OCI-LY1 (cell line): ENCODE measurements around the gene SLC35F3.

Experiments used
- H2AFZ ChIP-seq: fragments of 200-600 bp; sonication (generic), shearing (Covaris generic); 2 replicates; pipeline ENCODE4 v1.6.0; 2014; ENCODE audit warnings: antibody characterized with exemption, mild to moderate bottlenecking, low read length
- H3F3A ChIP-seq: fragments of 200-600 bp; sonication (generic), shearing (Covaris generic); 2 replicates; pipeline ENCODE4 v1.6.0; 2014; ENCODE audit warnings: mild to moderate bottlenecking, antibody characterized with exemption, low read length, moderate library complexity; ENCODE audit not compliant: insufficient read depth
- H3K27ac ChIP-seq: fragments of 200-600 bp; sonication (generic); 2 replicates; pipeline ENCODE4 v1.5.1; 2014; ENCODE audit warnings: low read length, mixed run types, mild to moderate bottlenecking, low read depth; ENCODE audit not compliant: poor library complexity, severe bottlenecking
- H3K27me3 ChIP-seq: fragments of 200-600 bp; sonication (generic); 2 replicates; pipeline ENCODE4 v1.6.0; 2014; ENCODE audit warnings: antibody characterized with exemption, mild to moderate bottlenecking, low read length, moderate library complexity; ENCODE audit not compliant: insufficient read depth
- H3K36me3 ChIP-seq: fragments of 200-600 bp; sonication (generic); 2 replicates; pipeline ENCODE4 v1.6.1; 2014; ENCODE audit warnings: mild to moderate bottlenecking, antibody characterized with exemption, low read length, moderate library complexity, mixed read lengths; ENCODE audit not compliant: insufficient read depth
- H3K4me1 ChIP-seq: fragments of 200-600 bp; sonication (generic); 2 replicates; pipeline ENCODE4 v1.5.1; 2014; ENCODE audit warnings: mild to moderate bottlenecking, low read length, moderate library complexity; ENCODE audit not compliant: insufficient read depth, severe bottlenecking
- H3K4me2 ChIP-seq: fragments of 200-600 bp; sonication (generic), shearing (Covaris generic); 2 replicates; pipeline ENCODE4 v1.6.1; 2014; ENCODE audit warnings: low read length
- H3K4me3 ChIP-seq: fragments of 200-600 bp; sonication (generic); 2 replicates; pipeline ENCODE4 v1.5.1; 2014; ENCODE audit warnings: low read length, low read depth, mild to moderate bottlenecking, mixed read lengths; ENCODE audit not compliant: poor library complexity, severe bottlenecking
- H3K79me2 ChIP-seq: fragments of 200-600 bp; shearing (Covaris generic); 2 replicates; pipeline ENCODE4 v1.6.1; 2016; ENCODE audit warnings: mixed run types, low read length, mixed read lengths; ENCODE audit not compliant: insufficient read depth
- H3K9ac ChIP-seq: fragments of 200-600 bp; sonication (generic), shearing (Covaris generic); 2 replicates; pipeline ENCODE4 v1.6.1; 2014; ENCODE audit warnings: mild to moderate bottlenecking, low read length, mixed read lengths
- H3K9me2 ChIP-seq: fragments of 200-600 bp; sonication (generic), shearing (Covaris generic); 2 replicates; pipeline ENCODE4 v1.6.1; 2014; ENCODE audit warnings: low read depth, mild to moderate bottlenecking, low read length, mixed read lengths
- H3K9me3 ChIP-seq: fragments of 200-600 bp; shearing (Covaris generic); 2 replicates; pipeline ENCODE4 v1.6.1; 2014; ENCODE audit warnings: low read length, mixed read lengths
- H4K20me1 ChIP-seq: fragments of 200-600 bp; sonication (generic), shearing (Covaris generic); 2 replicates; pipeline ENCODE4 v1.6.0; 2016; ENCODE audit warnings: mild to moderate bottlenecking, low read length; ENCODE audit not compliant: insufficient read depth
- CTCF ChIP-seq: fragments of 200-600 bp; sonication (generic), shearing (Covaris generic); IDR thresholded peaks from 2 replicates; pipeline ENCODE4 v1.5.1; 2017; ENCODE audit warnings: mild to moderate bottlenecking, antibody characterized with exemption, low read length, moderate library complexity, mixed read lengths
- EZH2 ChIP-seq: fragments of 200-600 bp; sonication (generic), shearing (Covaris generic); IDR thresholded peaks from 2 replicates; pipeline ENCODE4 v1.8.0; 2017; ENCODE audit warnings: borderline replicate concordance, mixed run types, mild to moderate bottlenecking, antibody characterized with exemption, low read length, moderate library complexity, mixed read lengths

Gene SLC35F3

GRCh38 chr1:234132795-234133194, 228.3 kb downstream of the SLC35F3 start:
- no peak overlapping the region for H3K27ac ChIP-seq
- TF ChIP-seq CTCF (no peak), EZH2 (no peak)

GRCh38 chr1:234134878-234135277, 230.4 kb downstream of the SLC35F3 start:
- no peak overlapping the region for H3K4me2 ChIP-seq
- H3K4me1 ChIP-seq, result no peaks in the 10 kb centered on the region
- H3K36me3 ChIP-seq, result no peaks in the 10 kb centered on the region
- H3K9me2 ChIP-seq, result no peaks in the 10 kb centered on the region
- no peak overlapping the region for H3K4me3 ChIP-seq
- no peak for TF ChIP-seq CTCF
- no peak for TF ChIP-seq EZH2
- no peaks in the 10 kb centered on the region for H3F3A ChIP-seq
- no peak overlapping the region for H2AFZ ChIP-seq
- no peaks in the 10 kb centered on the region for H3K9me3 ChIP-seq
- no peaks in the 10 kb centered on the region for H3K27me3 ChIP-seq
- no peak overlapping the region for H3K9ac ChIP-seq
- H3K79me2 ChIP-seq, result no peaks in the 10 kb centered on the region
- no peaks in the 10 kb centered on the region for H4K20me1 ChIP-seq
- H3K27ac ChIP-seq, result no peak overlapping the region

More at GRCh38 chr1:234132795-234133194, 228.3 kb downstream of the SLC35F3 start:
- H3K4me1 ChIP-seq, result no peaks in the 10 kb centered on the region
- no peaks in the 10 kb centered on the region for H3K79me2 ChIP-seq
- H3K27me3 ChIP-seq, result no peaks in the 10 kb centered on the region
- H3F3A ChIP-seq, result no peaks in the 10 kb centered on the region
- H3K9me2 ChIP-seq, result no peaks in the 10 kb centered on the region
- no peak overlapping the region for H2AFZ ChIP-seq
- no peak overlapping the region for H3K4me2 ChIP-seq
- no peak overlapping the region for H3K4me3 ChIP-seq
- H3K9me3 ChIP-seq, result no peaks in the 10 kb centered on the region
- H4K20me1 ChIP-seq, result no peaks in the 10 kb centered on the region
- no peaks in the 10 kb centered on the region for H3K36me3 ChIP-seq
- H3K9ac ChIP-seq, result no peak overlapping the region

GRCh38 chr1:234135501-234135900, 231.0 kb downstream of the SLC35F3 start:
- Histone ChIP-seq H2AFZ (no peak overlapping the region), H3F3A (no peaks in the 10 kb centered on the region), H3K36me3 (no peaks in the 10 kb centered on the region), H3K4me3 (no peak overlapping the region), H3K79me2 (no peaks in the 10 kb centered on the region), H3K9me3 (no peaks in the 10 kb centered on the region), H3K4me1 (no peaks in the 10 kb centered on the region), H3K27me3 (no peaks in the 10 kb centered on the region), H3K9me2 (no peaks in the 10 kb centered on the region), H3K4me2 (no peak overlapping the region), H4K20me1 (no peaks in the 10 kb centered on the region), H3K9ac (no peak overlapping the region), H3K27ac (no peak overlapping the region)
- TF ChIP-seq EZH2 (no peak), CTCF (no peak)
